GM12878 (cell line): Measurements from ENCODE around the gene RFK.

ENCODE experiments used
- POLR2A ChIP-seq: IDR thresholded peaks from 2 replicates; pipeline ENCODE4 v1.6.1; 2011; ENCODE audit warnings: low read depth, mild to moderate bottlenecking, low read length
- TF ChIP-seq, protein P1 (sequence below), 3 experiments: IDR thresholded peaks in 2 of 3; conservative IDR thresholded peaks in 1 of 3; 2 replicates each; pipeline ENCODE4 v1.5.1; 2011; ENCODE audit warnings: low read depth in 3 of 3, low read length in 3 of 3, mild to moderate bottlenecking in 3 of 3, control low read depth in 2 of 3, moderate library complexity in 2 of 3, inconsistent platforms in 1 of 3, mixed read lengths in 1 of 3; ENCODE audit not compliant: control insufficient read depth in 2 of 3, insufficient read depth in 1 of 3; ENCODE audit errors: extremely low read depth in 1 of 3
- TF ChIP-seq, protein P2 (sequence below): fragments of 450-650 bp; IDR thresholded peaks from 2 replicates; pipeline ENCODE4 v1.6.1; 2014; ENCODE audit warnings: mild to moderate bottlenecking

DNA sequence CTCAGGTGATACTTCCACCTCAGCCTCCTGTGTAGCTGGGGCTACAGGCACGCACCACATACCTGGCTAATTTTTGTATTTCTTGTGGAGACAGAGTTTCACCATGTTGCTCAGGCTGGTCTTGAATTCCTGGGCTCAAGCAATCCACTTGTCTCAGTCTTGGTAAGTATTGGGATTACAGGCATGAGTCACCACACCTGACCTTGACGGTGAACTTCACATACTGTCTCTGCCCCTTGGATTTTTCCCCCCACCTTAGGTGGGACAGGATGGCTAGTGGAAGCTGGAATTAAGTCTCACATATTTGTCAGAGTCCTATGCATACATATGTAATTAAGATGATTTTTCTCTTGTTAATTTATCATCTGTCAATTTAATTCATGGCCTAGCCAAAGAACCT is 20.9 kb upstream of the RFK start:
- TF ChIP-seq, protein P1, sequence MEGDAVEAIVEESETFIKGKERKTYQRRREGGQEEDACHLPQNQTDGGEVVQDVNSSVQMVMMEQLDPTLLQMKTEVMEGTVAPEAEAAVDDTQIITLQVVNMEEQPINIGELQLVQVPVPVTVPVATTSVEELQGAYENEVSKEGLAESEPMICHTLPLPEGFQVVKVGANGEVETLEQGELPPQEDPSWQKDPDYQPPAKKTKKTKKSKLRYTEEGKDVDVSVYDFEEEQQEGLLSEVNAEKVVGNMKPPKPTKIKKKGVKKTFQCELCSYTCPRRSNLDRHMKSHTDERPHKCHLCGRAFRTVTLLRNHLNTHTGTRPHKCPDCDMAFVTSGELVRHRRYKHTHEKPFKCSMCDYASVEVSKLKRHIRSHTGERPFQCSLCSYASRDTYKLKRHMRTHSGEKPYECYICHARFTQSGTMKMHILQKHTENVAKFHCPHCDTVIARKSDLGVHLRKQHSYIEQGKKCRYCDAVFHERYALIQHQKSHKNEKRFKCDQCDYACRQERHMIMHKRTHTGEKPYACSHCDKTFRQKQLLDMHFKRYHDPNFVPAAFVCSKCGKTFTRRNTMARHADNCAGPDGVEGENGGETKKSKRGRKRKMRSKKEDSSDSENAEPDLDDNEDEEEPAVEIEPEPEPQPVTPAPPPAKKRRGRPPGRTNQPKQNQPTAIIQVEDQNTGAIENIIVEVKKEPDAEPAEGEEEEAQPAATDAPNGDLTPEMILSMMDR (IDR thresholded peaks at IDR 0.05 in 2 of 3, conservative IDR thresholded peaks at IDR 0.05 in 1 of 3; ENCODE audit: control insufficient read depth in 2 of 3, extremely low read depth in 1 of 3, insufficient read depth in 1 of 3, low read depth in 3 of 3, low read length in 3 of 3), result no peak
- TF ChIP-seq POLR2A, result no peak
- TF ChIP-seq, protein P2, sequence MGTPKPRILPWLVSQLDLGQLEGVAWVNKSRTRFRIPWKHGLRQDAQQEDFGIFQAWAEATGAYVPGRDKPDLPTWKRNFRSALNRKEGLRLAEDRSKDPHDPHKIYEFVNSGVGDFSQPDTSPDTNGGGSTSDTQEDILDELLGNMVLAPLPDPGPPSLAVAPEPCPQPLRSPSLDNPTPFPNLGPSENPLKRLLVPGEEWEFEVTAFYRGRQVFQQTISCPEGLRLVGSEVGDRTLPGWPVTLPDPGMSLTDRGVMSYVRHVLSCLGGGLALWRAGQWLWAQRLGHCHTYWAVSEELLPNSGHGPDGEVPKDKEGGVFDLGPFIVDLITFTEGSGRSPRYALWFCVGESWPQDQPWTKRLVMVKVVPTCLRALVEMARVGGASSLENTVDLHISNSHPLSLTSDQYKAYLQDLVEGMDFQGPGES, result no peak
